Measurements from ENCODE around the gene NUP54. TPM values are rescaled to one million over a fixed set of nuclear protein-coding genes. Genes with fewer than 3 reads are reported as not detected.

Gene NUP54
- total RNA-seq, 1 donor from 2014 or later = 64.5 TPM

DNA sequence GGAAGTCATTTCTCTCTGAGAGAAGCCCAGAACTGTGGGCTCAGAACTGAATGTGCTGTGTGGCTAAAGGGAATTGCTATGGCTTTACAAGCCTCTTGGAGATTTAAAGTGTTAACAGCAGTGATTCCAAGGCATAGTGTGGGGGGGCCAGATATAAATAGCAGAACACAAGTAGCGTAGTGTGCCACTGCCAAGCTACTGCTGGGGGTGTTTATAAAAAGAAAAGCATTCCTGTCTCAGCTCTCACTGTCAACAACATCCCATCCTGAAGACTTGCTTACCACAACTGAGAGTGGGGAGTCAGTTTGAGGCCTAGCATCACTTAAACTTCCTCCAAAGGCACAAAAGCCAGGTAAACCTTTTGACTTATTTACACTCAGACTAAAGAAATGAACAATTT is 73.7 kb downstream of the NUP54 start, which contains the start of gene ART3:
ART3 (plus strand) TSS at position 242 of the 400 bp plus-strand sequence. CDS start 1,181 bp downstream, outside the sequence.
- Mint-ChIP-seq H3K4me3 (no peak within 1 kb of the TSS), H3K4me1 (peaks cover 5% of the 10 kb centered on the region), H3K27ac (no peak within 1 kb of the TSS), H3K9me3 (no peaks in the 10 kb centered on the region), H3K36me3 (no peaks in the 10 kb centered on the region), H3K27me3 (ENCODE audit: low read depth) (no peaks in the 10 kb centered on the region)
- DNase-seq (ENCODE audit: low spot score in 2 of 2, unreplicated experiment in 2 of 2) = no peak
- TF ChIP-seq, protein P1, sequence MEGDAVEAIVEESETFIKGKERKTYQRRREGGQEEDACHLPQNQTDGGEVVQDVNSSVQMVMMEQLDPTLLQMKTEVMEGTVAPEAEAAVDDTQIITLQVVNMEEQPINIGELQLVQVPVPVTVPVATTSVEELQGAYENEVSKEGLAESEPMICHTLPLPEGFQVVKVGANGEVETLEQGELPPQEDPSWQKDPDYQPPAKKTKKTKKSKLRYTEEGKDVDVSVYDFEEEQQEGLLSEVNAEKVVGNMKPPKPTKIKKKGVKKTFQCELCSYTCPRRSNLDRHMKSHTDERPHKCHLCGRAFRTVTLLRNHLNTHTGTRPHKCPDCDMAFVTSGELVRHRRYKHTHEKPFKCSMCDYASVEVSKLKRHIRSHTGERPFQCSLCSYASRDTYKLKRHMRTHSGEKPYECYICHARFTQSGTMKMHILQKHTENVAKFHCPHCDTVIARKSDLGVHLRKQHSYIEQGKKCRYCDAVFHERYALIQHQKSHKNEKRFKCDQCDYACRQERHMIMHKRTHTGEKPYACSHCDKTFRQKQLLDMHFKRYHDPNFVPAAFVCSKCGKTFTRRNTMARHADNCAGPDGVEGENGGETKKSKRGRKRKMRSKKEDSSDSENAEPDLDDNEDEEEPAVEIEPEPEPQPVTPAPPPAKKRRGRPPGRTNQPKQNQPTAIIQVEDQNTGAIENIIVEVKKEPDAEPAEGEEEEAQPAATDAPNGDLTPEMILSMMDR (IDR thresholded peaks at IDR 0.05; ENCODE audit: unreplicated experiment) = no peak

DNA sequence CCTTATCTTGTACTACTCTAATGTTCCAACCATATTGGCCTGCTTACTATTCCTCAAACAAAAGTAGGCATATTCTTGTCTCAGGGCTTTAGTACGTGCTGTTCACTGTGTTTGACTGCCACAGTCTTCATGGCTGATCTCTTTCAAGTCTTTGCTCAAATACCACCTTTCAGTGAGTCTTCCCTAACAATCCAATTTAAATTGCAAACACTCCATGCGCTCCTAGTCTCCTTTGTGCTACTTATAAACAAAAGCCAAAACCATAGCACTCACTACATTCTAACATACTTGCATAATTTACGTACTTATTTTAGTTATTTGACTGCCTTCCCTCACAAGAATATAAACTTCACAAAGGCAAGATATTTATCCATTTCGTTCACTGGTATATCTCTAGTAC is 75.4 kb downstream of the NUP54 start:
- Mint-ChIP-seq H3K27me3 (ENCODE audit: low read depth) (no peaks in the 10 kb centered on the region), H3K36me3 (no peaks in the 10 kb centered on the region), H3K4me1 (no peaks in the 10 kb centered on the region), H3K4me3 (no peak overlapping the region), H3K27ac (no peak overlapping the region), H3K9me3 (no peaks in the 10 kb centered on the region)
- TF ChIP-seq, protein P1 (IDR thresholded peaks at IDR 0.05; ENCODE audit: unreplicated experiment) = no peak
- no peak for DNase-seq (ENCODE audit: low spot score in 2 of 2, unreplicated experiment in 2 of 2)

DNA sequence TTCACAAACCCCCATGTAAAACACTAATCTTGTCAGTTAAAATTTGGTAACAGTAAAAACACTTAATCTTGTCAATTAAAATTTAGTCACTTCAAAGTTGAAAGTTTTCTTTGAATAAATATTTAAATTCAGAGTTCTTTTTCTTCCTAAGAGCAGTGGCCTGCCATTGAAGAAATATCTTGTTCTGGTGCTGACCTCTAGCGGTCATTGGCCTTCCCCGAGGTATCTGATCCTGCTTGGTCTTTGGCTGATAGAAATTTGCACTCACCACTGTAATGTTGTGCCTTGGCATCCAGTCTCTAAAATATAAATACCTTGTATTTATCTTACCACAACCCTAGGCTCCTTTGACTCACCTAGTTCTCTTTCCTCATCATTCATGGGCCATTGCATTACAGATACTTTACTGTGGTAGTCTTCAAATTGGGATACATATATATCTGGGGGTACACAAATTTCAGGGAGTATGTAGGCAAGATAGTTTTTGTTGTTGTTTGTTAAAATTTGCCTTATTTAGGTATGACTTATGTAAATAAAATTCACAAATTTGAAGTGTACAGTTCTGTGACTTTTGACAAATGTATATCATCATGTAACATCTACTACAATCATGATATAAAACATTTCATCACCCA is 80.4 kb downstream of the NUP54 start:
- Mint-ChIP-seq H3K4me3 (no peak overlapping the region), H3K27me3 (ENCODE audit: low read depth) (no peaks in the 10 kb centered on the region), H3K4me1 (no peaks in the 10 kb centered on the region), H3K36me3 (no peaks in the 10 kb centered on the region), H3K27ac (no peak overlapping the region), H3K9me3 (no peaks in the 10 kb centered on the region)
- TF ChIP-seq, protein P1 (IDR thresholded peaks at IDR 0.05; ENCODE audit: unreplicated experiment) = peak; percentile 78
- DNase-seq (ENCODE audit: low spot score in 2 of 2, unreplicated experiment in 2 of 2) = peak; percentile 32 to 73

DNA sequence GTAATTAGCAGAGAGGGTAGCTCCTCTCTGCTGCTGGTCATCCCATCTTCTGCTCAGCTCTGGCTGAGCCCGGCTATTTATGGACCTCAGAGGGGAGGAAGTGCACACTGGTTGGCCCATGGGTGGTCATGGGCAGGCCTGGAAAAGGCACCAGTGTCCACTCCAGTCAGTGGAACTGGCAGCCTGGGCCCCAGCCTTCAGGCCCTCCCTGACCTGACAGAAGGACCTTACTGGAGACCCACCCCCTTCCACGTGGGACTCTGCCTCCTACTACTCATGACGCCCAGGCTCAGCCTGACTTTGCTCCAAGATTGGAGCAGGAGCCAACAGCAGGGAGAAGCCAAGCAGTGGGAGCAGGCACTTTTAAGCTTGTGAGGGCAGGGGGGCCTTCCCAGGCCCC is 81.7 kb downstream of the NUP54 start:
- TF ChIP-seq, protein P1 (IDR thresholded peaks at IDR 0.05; ENCODE audit: unreplicated experiment) = no peak
- H3K9me3 Mint-ChIP-seq = no peaks in the 10 kb centered on the region
- no peak for DNase-seq (ENCODE audit: low spot score in 2 of 2, unreplicated experiment in 2 of 2)
- H3K27me3 Mint-ChIP-seq (ENCODE audit: low read depth) = no peaks in the 10 kb centered on the region
- no peaks in the 10 kb centered on the region for H3K36me3 Mint-ChIP-seq
- no peak overlapping the region for H3K4me3 Mint-ChIP-seq
- H3K27ac Mint-ChIP-seq = no peak overlapping the region
- H3K4me1 Mint-ChIP-seq = peaks cover 5% of the 10 kb centered on the region

Other genes with a start within 250 kb of the NUP54 start
- 0.07 TPM in 1 of 3 replicates, not detected in the others for gene PPEF2, start 245.9 kb downstream of the NUP54 start, total RNA-seq
- 3.0 to 6.0 TPM (median 4.1 TPM) in 3 replicates for gene NAAA, start 207.4 kb downstream of the NUP54 start, total RNA-seq
- 39.3 to 42.8 TPM (median 41.1 TPM) in 3 replicates for gene SDAD1, start 157.5 kb downstream of the NUP54 start, total RNA-seq
- not detected in 3 replicates for gene CXCL9, start 140.9 kb downstream of the NUP54 start, total RNA-seq
- gene CXCL10, start 124.9 kb downstream of the NUP54 start, total RNA-seq = 0.32 to 0.44 TPM in 2 of 3 replicates, not detected in the other
- not detected in 3 replicates for gene CXCL11, start 112.3 kb downstream of the NUP54 start, total RNA-seq
- gene ART3, start 73.7 kb downstream of the NUP54 start, total RNA-seq = 0.33 to 0.45 TPM in 2 of 3 replicates, not detected in the other
- gene SCARB2, start 65.4 kb upstream of the NUP54 start, total RNA-seq = 97.0 to 106 TPM (median 97.6 TPM) in 3 replicates
- 1.2 to 2.6 TPM (median 2.3 TPM) in 3 replicates for gene FAM47E, start 103.3 kb upstream of the NUP54 start, total RNA-seq
- 1.7 to 2.2 TPM (median 2.0 TPM) in 3 replicates for gene STBD1, start 158.3 kb upstream of the NUP54 start, total RNA-seq